ENCODE data around the gene SYNJ1.
"Not testable (repeated sequence)": the region's sequence is repeated elsewhere in the genome, so short reads cannot be mapped to it uniquely, and the experiment has no call there.

- TF ChIP-seq CTCF (IDR thresholded peaks at IDR 0.05); PRRX2 (CRISPR knock-in tag; IDR thresholded peaks at IDR 0.05); GTF2I (CRISPR knock-in tag; conservative IDR thresholded peaks at IDR 0.05); FOXJ3 (CRISPR knock-in tag; IDR thresholded peaks at IDR 0.05; ENCODE audit: borderline replicate concordance); CREM (CRISPR knock-in tag; IDR thresholded peaks at IDR 0.05); JUN (CRISPR knock-in tag; IDR thresholded peaks at IDR 0.05); JAZF1 (CRISPR knock-in tag; IDR thresholded peaks at IDR 0.05); CREB1 (CRISPR knock-in tag; IDR thresholded peaks at IDR 0.05): not testable (repeated sequence)
Observed at GRCh38 chr21:32746711-32747110, 18.9 kb upstream of the SYNJ1 start.
